ENCODE results near the gene RAD52.

The RAD52 gene

GRCh38 chr12:862303-862911 lies 87.1 kb downstream of the RAD52 start:
- Histone ChIP-seq H3K4me1 (ENCODE audit: low read length) (peaks cover 5% of the 10 kb centered on the region; the same call in 1 of the 2 replicates), H2AFZ (ENCODE audit: low read length) (no peak overlapping the region), H3K4me2 (ENCODE audit: low read depth, low read length) (no peak overlapping the region), H3K9ac (ENCODE audit: low read length) (no peak overlapping the region), H3K27me3 (replicated peaks; ENCODE audit: insufficient read depth, low read length) (no peaks in the 10 kb centered on the region), H3K9me3 (replicated peaks; ENCODE audit: insufficient read depth, low read length) (no peaks in the 10 kb centered on the region), H3K27ac (ENCODE audit: low read length) (no peak overlapping the region), H3K79me2 (ENCODE audit: low read length) (no peaks in the 10 kb centered on the region), H3K9me2 (replicated peaks; ENCODE audit: insufficient read depth, low read length) (no peaks in the 10 kb centered on the region), H3K36me3 (replicated peaks; ENCODE audit: insufficient read depth, low read length) (no peaks in the 10 kb centered on the region; the same call in 1 of the 2 replicates), H3K4me3 (ENCODE audit: low read length) (no peak overlapping the region), H4K20me1 (ENCODE audit: insufficient read depth, low read length) (no peaks in the 10 kb centered on the region), H3F3A (ENCODE audit: insufficient read depth, low read length) (no peaks in the 10 kb centered on the region)
- no peak for TF ChIP-seq EZH2 (optimal IDR thresholded peaks at IDR 0.05; ENCODE audit: low read depth, low read length)
- no peak for TF ChIP-seq CTCF (IDR thresholded peaks at IDR 0.05; ENCODE audit: low read length)
- TF ChIP-seq EZH2phosphoT487 (IDR thresholded peaks at IDR 0.05; ENCODE audit: low read length), result no peak
- no peak for DNase-seq
